ENCODE data around the gene RMND5B.
A peak's percentile ranks its signal among the peaks of the same experiment; 100 is the strongest.

RMND5B gene

DNA sequence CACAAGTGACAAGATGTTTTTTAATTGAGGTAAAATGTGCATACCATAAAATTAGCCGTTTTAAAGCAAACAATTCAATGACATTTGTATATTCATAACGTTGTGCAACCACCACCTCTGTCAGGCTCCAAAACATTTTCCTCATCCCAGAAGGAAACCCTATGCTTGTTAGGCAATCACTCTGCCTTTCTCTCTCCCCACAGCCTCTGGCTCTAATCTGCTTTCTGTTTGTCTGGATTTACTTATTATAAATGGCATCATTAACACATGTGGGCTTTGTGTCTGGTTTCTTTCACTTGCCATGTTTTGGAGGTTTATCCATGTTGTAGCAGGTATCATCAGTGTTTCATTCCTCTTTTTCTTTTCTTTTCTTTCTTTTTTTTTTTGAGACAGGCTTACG is 18.9 kb upstream of the RMND5B start:
- peaks cover 24% of the 10 kb centered on the region for H3K27me3 ChIP-seq

DNA sequence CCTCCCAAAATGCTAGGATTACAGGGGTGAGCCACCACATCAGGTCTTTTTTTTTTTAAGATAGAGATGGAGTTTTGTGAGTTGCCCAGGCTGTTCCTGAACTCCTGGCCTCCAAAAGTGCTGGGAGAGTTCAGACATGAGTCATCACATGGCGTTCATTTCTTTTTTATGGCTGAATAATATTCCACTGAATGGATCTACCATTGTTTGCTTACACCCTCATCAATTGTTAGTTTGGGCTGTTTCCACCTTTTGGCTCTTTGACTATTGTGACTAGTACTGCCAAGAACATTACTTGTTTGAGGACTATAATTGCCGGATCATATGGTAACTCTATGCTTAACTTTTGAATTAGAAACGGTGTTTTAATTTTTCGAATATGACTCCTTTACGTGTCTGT is 18.3 kb upstream of the RMND5B start:
- Histone ChIP-seq H3K9me3 (peaks cover 7% of the 10 kb centered on the region; the same call in 1 of the 2 replicates), H3K4me3 (ENCODE audit: low read depth, low read length) (no peak overlapping the region), H3K27me3 (peaks cover 24% of the 10 kb centered on the region), H3K4me1 (no peaks in the 10 kb centered on the region), H3K36me3 (no peaks in the 10 kb centered on the region)
- no peak for TF ChIP-seq CTCF (IDR thresholded peaks at IDR 0.05; ENCODE audit: low read depth, low read length)
- DNase-seq = no peak

More for the DNA sequence above, 18.9 kb upstream of the RMND5B start:
- Histone ChIP-seq H3K4me3 (ENCODE audit: low read depth, low read length) (no peak overlapping the region), H3K36me3 (no peaks in the 10 kb centered on the region), H3K4me1 (no peaks in the 10 kb centered on the region), H3K9me3 (peaks cover 7% of the 10 kb centered on the region; the same call in 1 of the 2 replicates)
- DNase-seq = no peak
- TF ChIP-seq CTCF (IDR thresholded peaks at IDR 0.05; ENCODE audit: low read depth, low read length) = no peak

- Histone ChIP-seq H3K27me3 (peaks cover 24% of the 10 kb centered on the region), H3K36me3 (no peaks in the 10 kb centered on the region), H3K4me1 (no peaks in the 10 kb centered on the region), H3K9me3 (peaks cover 7% of the 10 kb centered on the region; the same call in 1 of the 2 replicates), H3K4me3 (ENCODE audit: low read depth, low read length) (no peak within 1 kb of the TSS)
- no peak for TF ChIP-seq CTCF (IDR thresholded peaks at IDR 0.05; ENCODE audit: low read depth, low read length)
- peak; percentile 73 for DNase-seq
Observed at GRCh38 chr5:178113141-178113787, 17.6 kb upstream of the RMND5B start, which contains the start of gene N4BP3. Gene N4BP3, plus strand, starts transcription at chr5:178113532. Its CDS starts 6,052 bp downstream, at chr5:178119584.

GRCh38 chr5:178113841-178114324 is 16.9 kb upstream of the RMND5B start:
- peaks cover 7% of the 10 kb centered on the region; the same call in 1 of the 2 replicates for H3K9me3 ChIP-seq
- H3K27me3 ChIP-seq = peaks cover 24% of the 10 kb centered on the region
- DNase-seq = no peak
- H3K4me1 ChIP-seq = no peaks in the 10 kb centered on the region
- TF ChIP-seq CTCF (IDR thresholded peaks at IDR 0.05; ENCODE audit: low read depth, low read length) = no peak
- H3K36me3 ChIP-seq = no peaks in the 10 kb centered on the region
- H3K4me3 ChIP-seq (ENCODE audit: low read depth, low read length) = no peak overlapping the region

DNA sequence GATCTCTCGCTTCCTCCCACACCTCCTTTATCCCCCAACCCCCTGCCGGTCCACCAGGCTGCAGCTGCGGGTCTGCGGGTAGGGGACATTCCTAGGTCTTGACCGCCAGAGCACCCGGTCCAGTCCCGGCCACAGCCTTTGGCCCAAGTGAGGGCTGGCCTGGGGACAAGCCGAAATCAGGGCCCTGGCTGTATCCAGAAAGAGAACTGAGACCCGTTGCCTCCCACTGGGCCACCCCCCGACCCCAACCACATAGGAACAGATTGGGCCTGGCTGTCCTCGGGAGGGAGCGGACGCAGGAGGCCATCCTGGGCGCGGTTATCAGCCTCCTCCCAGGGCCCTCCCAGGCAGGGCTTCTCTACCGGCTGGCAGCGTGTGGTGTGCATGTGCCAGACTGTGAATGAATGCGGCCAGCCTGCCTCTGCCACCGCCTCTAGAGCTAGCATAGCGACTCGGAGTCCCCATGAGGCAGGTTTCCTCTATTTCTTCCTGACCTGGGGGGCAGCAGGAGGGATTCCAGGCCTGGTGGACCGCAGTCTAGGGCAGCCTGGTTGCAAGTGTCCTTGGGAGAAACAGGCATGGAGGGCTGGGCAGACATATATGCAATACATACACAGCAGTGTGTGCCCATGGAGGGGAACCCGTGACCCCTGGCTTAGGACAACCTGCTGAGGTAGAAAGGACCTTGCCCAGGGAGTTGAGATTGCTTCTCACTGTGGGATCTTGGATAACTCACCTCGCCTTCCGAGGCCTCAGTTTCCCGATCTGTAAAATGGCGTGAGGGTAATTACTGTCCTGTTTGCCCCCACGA is 16.3 kb upstream of the RMND5B start:
- no peaks in the 10 kb centered on the region for H3K36me3 ChIP-seq
- peaks cover 7% of the 10 kb centered on the region; the same call in 1 of the 2 replicates for H3K9me3 ChIP-seq
- no peaks in the 10 kb centered on the region for H3K4me1 ChIP-seq
- no peak for TF ChIP-seq CTCF (IDR thresholded peaks at IDR 0.05; ENCODE audit: low read depth, low read length)
- no peak overlapping the region for H3K4me3 ChIP-seq (ENCODE audit: low read depth, low read length)
- peaks cover 24% of the 10 kb centered on the region for H3K27me3 ChIP-seq
- no peak for DNase-seq

Measured in BE2C (cell line).